HepG2 (cell line): ENCODE measurements around the gene ANO6. TPM values are rescaled to one million over a fixed set of nuclear protein-coding genes. Genes with fewer than 3 reads are reported as not detected.
A peak's percentile ranks its signal among the peaks of the same experiment; 100 is the strongest.

ENCODE experiments used
- AKNA ChIP-seq: sonication (generic); formaldehyde crosslinking; IDR thresholded peaks from 2 replicates; pipeline ENCODE4 v1.4.0; 2020; ENCODE audit warnings: missing genetic modification reagents, borderline replicate concordance
- BCL6 ChIP-seq: IDR thresholded peaks from 2 replicates; pipeline ENCODE4 v1.6.1; 2016; ENCODE audit warnings: missing genetic modification reagents, missing compliant biosample characterization
- HDAC2 ChIP-seq: sonication (generic); formaldehyde crosslinking; IDR thresholded peaks from 2 replicates; pipeline ENCODE4 v1.4.0; 2020; ENCODE audit warnings: missing genetic modification reagents
- POLR2AphosphoS5 ChIP-seq: IDR thresholded peaks from 2 replicates; pipeline ENCODE4 v1.6.1; 2012; ENCODE audit warnings: low read depth, low read length
- PRMT3 ChIP-seq: sonication (generic); formaldehyde crosslinking; IDR thresholded peaks from 2 replicates; pipeline ENCODE4 v1.8.1; 2022; ENCODE audit warnings: low read depth, mild to moderate bottlenecking, moderate library complexity, missing genetic modification reagents, borderline replicate concordance
- SIX1 ChIP-seq: sonication (generic); formaldehyde crosslinking; IDR thresholded peaks from 2 replicates; pipeline ENCODE4 v1.4.0; 2020; ENCODE audit warnings: missing genetic modification reagents, borderline replicate concordance
- ZNF12 ChIP-seq: sonication (generic); formaldehyde crosslinking; IDR thresholded peaks from 2 replicates; pipeline ENCODE4 v1.5.0; 2020; ENCODE audit warnings: missing genetic modification reagents
- ZNF143 ChIP-seq: sonication (generic); formaldehyde crosslinking; IDR thresholded peaks from 2 replicates; pipeline ENCODE4 v1.4.0; 2020; ENCODE audit warnings: missing genetic modification reagents
- ZNF280D ChIP-seq: sonication (generic); formaldehyde crosslinking; IDR thresholded peaks from 2 replicates; pipeline ENCODE4 v1.5.1; 2020; ENCODE audit warnings: mild to moderate bottlenecking, missing genetic modification reagents
- ZNF335 ChIP-seq: sonication (generic); formaldehyde crosslinking; IDR thresholded peaks from 2 replicates; pipeline ENCODE4 v1.4.0; 2020; ENCODE audit warnings: missing genetic modification reagents
- polyA plus RNA-seq, 8 experiments: library from polyadenylated mRNA; depleted of rRNA in 3 of 8; stranded (reverse) in 7 of 8; unstranded in 1 of 8; fragments of >200 nt; fragmentation: Illumina TruSeq in 4 of 8; extraction: Trizol in 4 of 8; gene quantifications; 2 replicates each; pipeline versions ENCODE4 v1.2.1 to v1.2.3, GENCODE V29; 2011 to 2016; ENCODE audit warnings: low read depth in 4 of 8, missing spikeins in 1 of 8, mixed read lengths in 1 of 8; ENCODE audit not compliant: insufficient read depth in 1 of 8
- total RNA-seq, 5 experiments: library from RNA; depleted of rRNA; stranded (reverse); fragments of >200 nt; fragmentation: Illumina TruSeq; extraction: Trizol; gene quantifications; 2 replicates each; pipeline ENCODE4 v1.2.3, GENCODE V29; 2016; ENCODE audit warnings: low read depth in 1 of 5
- TF ChIP-seq, protein P1 (sequence below): sonication (generic); formaldehyde crosslinking; IDR thresholded peaks from 2 replicates; pipeline ENCODE4 v1.5.0; 2020; ENCODE audit warnings: mild to moderate bottlenecking, missing genetic modification reagents, borderline replicate concordance
- TF ChIP-seq, protein P2 (sequence below): sonication (generic); formaldehyde crosslinking; IDR thresholded peaks from 2 replicates; pipeline ENCODE4 v1.4.0; 2020; ENCODE audit warnings: missing genetic modification reagents
- TF ChIP-seq, protein P3 (sequence below): sonication (generic); formaldehyde crosslinking; IDR thresholded peaks from 2 replicates; pipeline ENCODE4 v1.9.0; 2022; ENCODE audit warnings: missing genetic modification reagents, mild to moderate bottlenecking, borderline replicate concordance

Gene ANO6
- total and polyA plus RNA-seq, 2 of the 13 experiments (the other 11 are each of a cell fraction or from before 2014, with no cell fraction given): 37.8 to 57.1 TPM

- TF ChIP-seq ZNF335 (0 out of 2 replicates have a peak, but pooled peaks have one; percentile 61), HDAC2 (CRISPR knock-in tag) (peak; percentile 95), POLR2AphosphoS5 (0 out of 2 replicates have a peak, but pooled peaks have one; percentile 26), PRMT3 (0 out of 2 replicates have a peak, but pooled peaks have one; percentile 65), ZNF280D (CRISPR knock-in tag) (no peak), SIX1 (CRISPR knock-in tag) (peak; percentile 31; the same call in 1 of the 2 replicates), AKNA (no peak), ZNF143 (CRISPR knock-in tag) (no peak), BCL6 (CRISPR knock-in tag) (peak; percentile 85), ZNF12 (peak; percentile 87; the same call in 1 of the 2 replicates)
- TF ChIP-seq, protein P1, sequence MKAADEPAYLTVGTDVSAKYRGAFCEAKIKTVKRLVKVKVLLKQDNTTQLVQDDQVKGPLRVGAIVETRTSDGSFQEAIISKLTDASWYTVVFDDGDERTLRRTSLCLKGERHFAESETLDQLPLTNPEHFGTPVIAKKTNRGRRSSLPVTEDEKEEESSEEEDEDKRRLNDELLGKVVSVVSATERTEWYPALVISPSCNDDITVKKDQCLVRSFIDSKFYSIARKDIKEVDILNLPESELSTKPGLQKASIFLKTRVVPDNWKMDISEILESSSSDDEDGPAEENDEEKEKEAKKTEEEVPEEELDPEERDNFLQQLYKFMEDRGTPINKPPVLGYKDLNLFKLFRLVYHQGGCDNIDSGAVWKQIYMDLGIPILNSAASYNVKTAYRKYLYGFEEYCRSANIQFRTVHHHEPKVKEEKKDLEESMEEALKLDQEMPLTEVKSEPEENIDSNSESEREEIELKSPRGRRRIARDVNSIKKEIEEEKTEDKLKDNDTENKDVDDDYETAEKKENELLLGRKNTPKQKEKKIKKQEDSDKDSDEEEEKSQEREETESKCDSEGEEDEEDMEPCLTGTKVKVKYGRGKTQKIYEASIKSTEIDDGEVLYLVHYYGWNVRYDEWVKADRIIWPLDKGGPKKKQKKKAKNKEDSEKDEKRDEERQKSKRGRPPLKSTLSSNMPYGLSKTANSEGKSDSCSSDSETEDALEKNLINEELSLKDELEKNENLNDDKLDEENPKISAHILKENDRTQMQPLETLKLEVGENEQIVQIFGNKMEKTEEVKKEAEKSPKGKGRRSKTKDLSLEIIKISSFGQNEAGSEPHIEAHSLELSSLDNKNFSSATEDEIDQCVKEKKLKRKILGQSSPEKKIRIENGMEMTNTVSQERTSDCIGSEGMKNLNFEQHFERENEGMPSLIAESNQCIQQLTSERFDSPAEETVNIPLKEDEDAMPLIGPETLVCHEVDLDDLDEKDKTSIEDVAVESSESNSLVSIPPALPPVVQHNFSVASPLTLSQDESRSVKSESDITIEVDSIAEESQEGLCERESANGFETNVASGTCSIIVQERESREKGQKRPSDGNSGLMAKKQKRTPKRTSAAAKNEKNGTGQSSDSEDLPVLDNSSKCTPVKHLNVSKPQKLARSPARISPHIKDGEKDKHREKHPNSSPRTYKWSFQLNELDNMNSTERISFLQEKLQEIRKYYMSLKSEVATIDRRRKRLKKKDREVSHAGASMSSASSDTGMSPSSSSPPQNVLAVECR (CRISPR knock-in tag): peak; percentile 36; the same call in 1 of the 2 replicates
- TF ChIP-seq, protein P2, sequence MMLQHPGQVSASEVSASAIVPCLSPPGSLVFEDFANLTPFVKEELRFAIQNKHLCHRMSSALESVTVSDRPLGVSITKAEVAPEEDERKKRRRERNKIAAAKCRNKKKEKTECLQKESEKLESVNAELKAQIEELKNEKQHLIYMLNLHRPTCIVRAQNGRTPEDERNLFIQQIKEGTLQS (CRISPR knock-in tag): peak; percentile 87
- TF ChIP-seq, protein P3, sequence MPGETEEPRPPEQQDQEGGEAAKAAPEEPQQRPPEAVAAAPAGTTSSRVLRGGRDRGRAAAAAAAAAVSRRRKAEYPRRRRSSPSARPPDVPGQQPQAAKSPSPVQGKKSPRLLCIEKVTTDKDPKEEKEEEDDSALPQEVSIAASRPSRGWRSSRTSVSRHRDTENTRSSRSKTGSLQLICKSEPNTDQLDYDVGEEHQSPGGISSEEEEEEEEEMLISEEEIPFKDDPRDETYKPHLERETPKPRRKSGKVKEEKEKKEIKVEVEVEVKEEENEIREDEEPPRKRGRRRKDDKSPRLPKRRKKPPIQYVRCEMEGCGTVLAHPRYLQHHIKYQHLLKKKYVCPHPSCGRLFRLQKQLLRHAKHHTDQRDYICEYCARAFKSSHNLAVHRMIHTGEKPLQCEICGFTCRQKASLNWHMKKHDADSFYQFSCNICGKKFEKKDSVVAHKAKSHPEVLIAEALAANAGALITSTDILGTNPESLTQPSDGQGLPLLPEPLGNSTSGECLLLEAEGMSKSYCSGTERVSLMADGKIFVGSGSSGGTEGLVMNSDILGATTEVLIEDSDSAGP: no peak
Measured at GRCh38 chr12:45260104-45260815, 44.4 kb downstream of the ANO6 start (continued).
